Neural cell (in vitro differentiated cells): ENCODE measurements around the gene PUM2.

Experiments used
- CTCF ChIP-seq: fragments of 450-650 bp; IDR thresholded peaks from 2 replicates; pipeline ENCODE4 v1.5.1; 2014; ENCODE audit warnings: antibody characterized with exemption, mild to moderate bottlenecking, moderate library complexity; ENCODE audit not compliant: poor library complexity, severe bottlenecking
- EP300 ChIP-seq: fragments of 450-650 bp; conservative IDR thresholded peaks from 2 replicates; pipeline ENCODE4 v1.6.1; 2014; ENCODE audit warnings: antibody characterized with exemption, mild to moderate bottlenecking, moderate library complexity; ENCODE audit not compliant: poor library complexity, severe bottlenecking
- EZH2 ChIP-seq: fragments of 200-600, 300-800 bp; shearing (Covaris generic), sonication (generic); IDR thresholded peaks from 2 replicates; pipeline ENCODE4 v1.6.1; 2014; ENCODE audit warnings: antibody characterized with exemption, low read length, borderline replicate concordance, mild to moderate bottlenecking; ENCODE audit not compliant: insufficient read depth, poor library complexity, severe bottlenecking
- MXI1 ChIP-seq: fragments of 450-650 bp; conservative IDR thresholded peaks from 2 replicates; pipeline ENCODE4 v1.6.1; 2014; ENCODE audit warnings: antibody characterized with exemption, mild to moderate bottlenecking; ENCODE audit not compliant: poor library complexity, severe bottlenecking
- POLR2AphosphoS5 ChIP-seq: IDR thresholded peaks from 2 replicates; pipeline ENCODE4 v1.6.1; 2012
- RAD21 ChIP-seq: fragments of 450-650 bp; conservative IDR thresholded peaks from 2 replicates; pipeline ENCODE4 v1.6.1; 2014; ENCODE audit warnings: antibody characterized with exemption, mild to moderate bottlenecking, moderate library complexity
- REST ChIP-seq: IDR thresholded peaks from 2 replicates; pipeline ENCODE4 v1.6.1; 2012; ENCODE audit warnings: borderline replicate concordance
- SMC3 ChIP-seq: fragments of 450-650 bp; conservative IDR thresholded peaks from 2 replicates; pipeline ENCODE4 v1.6.1; 2014; ENCODE audit warnings: antibody characterized with exemption, mild to moderate bottlenecking, moderate library complexity; ENCODE audit not compliant: poor library complexity
- TAF1 ChIP-seq: IDR thresholded peaks from 2 replicates; pipeline ENCODE4 v1.6.1; 2012; ENCODE audit warnings: low read depth

- no peak for TF ChIP-seq POLR2AphosphoS5
- no peak for TF ChIP-seq CTCF
- TF ChIP-seq EP300: no peak
- TF ChIP-seq RAD21: no peak
- TF ChIP-seq REST: no peak
- TF ChIP-seq SMC3: no peak
- TF ChIP-seq EZH2: no peak
- no peak for TF ChIP-seq MXI1
- no peak for TF ChIP-seq TAF1
Measured at GRCh38 chr2:20201671-20202070, 149.0 kb downstream of the PUM2 start.
